WTC11 (cell line): ENCODE results near the gene AGPAT4. TPM values are rescaled to one million over a fixed set of nuclear protein-coding genes. Genes with fewer than 3 reads are reported as not detected.
"Not testable (repeated sequence)": the region's sequence is repeated elsewhere in the genome, so short reads cannot be mapped to it uniquely, and the experiment has no call there.

Source experiments
- ATAC-seq: fragments of 200-7000 bp; cut with Tn5 transposase; 2 replicates; pipeline ENCODE4 v1.10.0; 2021; ENCODE audit warnings: mild to moderate bottlenecking, moderate library complexity
- CTCF ChIA-PET: fragments of 300-600 bp; sonication (Branson Sonifier 250); formaldehyde crosslinking; loops from one replicate; lab custom pipeline; 2021; ENCODE audit warnings: antibody characterized with exemption; lab: Charles Lee
- POLR2A ChIA-PET: fragments of 350-600 bp; sonication (Branson Sonifier 250); formaldehyde crosslinking; loops from one replicate; lab custom pipeline; 2021; ENCODE audit warnings: antibody characterized with exemption; lab: Charles Lee
- DNase-seq: peaks from one replicate; pipeline ENCODE4 v3.0.0; 2021; ENCODE audit warnings: low spot score
- H3K27ac Mint-ChIP-seq: 2 replicates; pipeline ENCODE4 v1.8.0; 2021; ENCODE audit warnings: mixed read lengths
- H3K27me3 Mint-ChIP-seq: 2 replicates; pipeline ENCODE4 v1.8.0; 2021; ENCODE audit warnings: low read depth, mild to moderate bottlenecking, moderate library complexity, mixed read lengths
- H3K36me3 Mint-ChIP-seq: 2 replicates; pipeline ENCODE4 v1.8.0; 2021; ENCODE audit warnings: mixed read lengths
- H3K4me1 Mint-ChIP-seq: 2 replicates; pipeline ENCODE4 v1.8.0; 2022; ENCODE audit warnings: mixed read lengths
- H3K4me3 Mint-ChIP-seq: 2 replicates; pipeline ENCODE4 v1.8.0; 2021; ENCODE audit warnings: mild to moderate bottlenecking, moderate library complexity, mixed read lengths
- H3K9me3 Mint-ChIP-seq: 2 replicates; pipeline ENCODE4 v1.8.0; 2021; ENCODE audit warnings: mixed read lengths
- ATF1 ChIP-seq: sonication (generic); formaldehyde crosslinking; IDR thresholded peaks from 2 replicates; pipeline ENCODE4 v1.8.1; 2023; ENCODE audit warnings: mild to moderate bottlenecking, moderate library complexity, missing genetic modification reagents
- EMX1 ChIP-seq: fragments of 250-450 bp; sonication (Bioruptor Pico); IDR thresholded peaks from 2 replicates; pipeline ENCODE4 v1.8.0; 2021; ENCODE audit warnings: mild to moderate bottlenecking
- FOXJ3 ChIP-seq: sonication (generic); formaldehyde crosslinking; IDR thresholded peaks from 2 replicates; pipeline ENCODE4 v1.9.0; 2021; ENCODE audit warnings: missing genetic modification reagents, mild to moderate bottlenecking, borderline replicate concordance
- HMGA2 ChIP-seq: fragments of 250-450 bp; sonication (Bioruptor Pico); IDR thresholded peaks from 2 replicates; pipeline ENCODE4 v1.4.0; 2021; ENCODE audit warnings: mild to moderate bottlenecking, moderate library complexity
- NFE2L1 ChIP-seq: sonication (generic); formaldehyde crosslinking; IDR thresholded peaks from 2 replicates; pipeline ENCODE4 v1.8.1; 2023; ENCODE audit warnings: missing genetic modification reagents
- NFYB ChIP-seq: sonication (generic); formaldehyde crosslinking; conservative IDR thresholded peaks from 2 replicates; pipeline ENCODE4 v1.8.0; 2022; ENCODE audit warnings: low read depth, missing genetic modification reagents
- NR1H2 ChIP-seq: sonication (generic); formaldehyde crosslinking; IDR thresholded peaks from 2 replicates; pipeline ENCODE4 v1.9.0; 2021; ENCODE audit warnings: mild to moderate bottlenecking, moderate library complexity, missing genetic modification reagents
- NR3C1 ChIP-seq: sonication (generic); formaldehyde crosslinking; conservative IDR thresholded peaks from 2 replicates; pipeline ENCODE4 v1.8.1; 2023; ENCODE audit warnings: low read depth, mild to moderate bottlenecking, missing genetic modification reagents
- PRRX2 ChIP-seq: fragments of 250-450 bp; sonication (Bioruptor Pico); IDR thresholded peaks from 2 replicates; pipeline ENCODE4 v1.8.0; 2021; ENCODE audit warnings: mild to moderate bottlenecking
- RELA ChIP-seq: sonication (generic); formaldehyde crosslinking; IDR thresholded peaks from 2 replicates; pipeline ENCODE4 v1.8.1; 2022; ENCODE audit warnings: missing genetic modification reagents, mild to moderate bottlenecking, borderline replicate concordance
- TCF7 ChIP-seq: sonication (generic); formaldehyde crosslinking; IDR thresholded peaks from 2 replicates; pipeline ENCODE4 v1.8.0; 2022; ENCODE audit warnings: mild to moderate bottlenecking, low read depth, missing genetic modification reagents, moderate library complexity
- ZNF121 ChIP-seq: sonication (generic); formaldehyde crosslinking; IDR thresholded peaks from 2 replicates; pipeline ENCODE4 v1.8.0; 2023; ENCODE audit warnings: missing genetic modification reagents
- ZNF138 ChIP-seq: sonication (generic); formaldehyde crosslinking; conservative IDR thresholded peaks from 2 replicates; pipeline ENCODE4 v1.8.1; 2022; ENCODE audit warnings: mild to moderate bottlenecking, moderate library complexity, missing genetic modification reagents
- ZNF423 ChIP-seq: fragments of 250-450 bp; sonication (Bioruptor Pico); IDR thresholded peaks from 2 replicates; pipeline ENCODE4 v2.1.2; 2022; ENCODE audit warnings: mild to moderate bottlenecking, moderate library complexity
- total RNA-seq: library from RNA; stranded (reverse); gene quantifications from 3 replicates; pipeline ENCODE4 v1.2.3, GENCODE V29; 2021
- TF ChIP-seq, protein P1 (sequence below): sonication (generic); formaldehyde crosslinking; IDR thresholded peaks from 2 replicates; pipeline ENCODE4 v1.8.1; 2022; ENCODE audit warnings: low read depth, missing genetic modification reagents, borderline replicate concordance
- TF ChIP-seq, protein P2 (sequence below): sonication (generic); formaldehyde crosslinking; IDR thresholded peaks from 2 replicates; pipeline ENCODE4 v1.8.0; 2022; ENCODE audit warnings: mild to moderate bottlenecking, missing genetic modification reagents
- TF ChIP-seq, protein P3 (sequence below): sonication (generic); formaldehyde crosslinking; IDR thresholded peaks from 2 replicates; pipeline ENCODE4 v1.8.1; 2023; ENCODE audit warnings: mild to moderate bottlenecking, missing genetic modification reagents, borderline replicate concordance
- TF ChIP-seq, protein P4 (sequence below): sonication (generic); formaldehyde crosslinking; IDR thresholded peaks from 2 replicates; pipeline ENCODE4 v1.8.0; 2022; ENCODE audit warnings: mild to moderate bottlenecking, missing genetic modification reagents
- TF ChIP-seq, protein P5 (sequence below): sonication (generic); formaldehyde crosslinking; IDR thresholded peaks from 2 replicates; pipeline ENCODE4 v1.8.1; 2023; ENCODE audit warnings: mild to moderate bottlenecking, moderate library complexity, missing genetic modification reagents

Gene AGPAT4
- total RNA-seq, 1 experiment from 2014 or later = 19.7 TPM

DNA sequence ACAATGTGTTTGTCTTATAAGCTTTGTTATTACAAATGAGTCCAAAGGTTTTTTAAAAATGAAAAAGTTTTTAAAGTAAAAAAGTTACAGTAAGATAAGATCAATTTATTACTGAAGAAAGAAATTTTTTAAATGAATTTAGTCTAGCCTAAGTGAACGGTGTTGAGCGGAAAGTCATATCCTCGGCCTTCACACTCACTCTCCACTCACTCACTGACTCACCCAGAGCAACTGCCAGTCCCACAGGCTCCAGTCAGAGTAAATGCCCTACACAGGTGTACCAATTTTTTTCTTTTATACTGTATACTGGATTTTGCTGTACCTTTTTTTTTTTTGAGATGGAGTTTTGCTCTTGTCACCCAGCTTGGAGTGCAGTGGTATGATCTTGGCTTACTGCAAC lies 42.7 kb upstream of the AGPAT4 start (continued):
- TF ChIP-seq ZNF423 (CRISPR knock-in tag) (no peak), ATF1 (no peak), TCF7 (no peak), ZNF121 (CRISPR knock-in tag) (no peak), PRRX2 (CRISPR knock-in tag) (no peak)
- TF ChIP-seq, all 79 proteins: peak for 0

DNA sequence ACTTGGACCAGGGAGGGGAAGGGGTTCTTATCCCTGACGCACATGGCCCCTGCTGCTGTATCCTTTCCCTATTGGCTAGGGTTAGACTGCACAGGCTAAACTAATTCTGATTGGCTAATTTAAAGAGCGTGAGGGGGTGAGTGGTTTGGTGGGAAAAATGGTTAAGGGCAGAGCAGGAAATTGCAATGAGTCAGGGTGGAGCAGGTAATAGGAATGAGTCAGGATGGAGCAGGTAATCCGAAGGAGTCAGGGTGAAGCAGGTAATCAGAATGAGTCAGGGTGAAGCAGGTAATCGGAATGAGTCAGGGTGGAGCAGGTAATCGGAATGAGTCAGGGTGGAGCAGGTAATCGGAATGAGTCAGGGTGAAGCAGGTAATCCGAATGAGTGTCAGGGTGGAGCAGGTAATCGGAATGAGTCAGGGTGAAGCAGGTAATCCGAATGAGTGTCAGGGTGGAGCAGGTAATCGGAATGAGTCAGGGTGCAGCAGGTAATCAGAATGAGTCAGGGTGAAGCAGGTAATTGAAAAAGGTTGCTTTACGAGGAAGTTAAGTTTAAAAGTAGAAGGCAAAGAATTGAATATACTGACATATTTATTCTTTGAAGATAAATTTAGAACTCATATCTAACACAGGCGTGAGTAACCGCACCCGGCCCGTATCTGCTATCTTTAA lies 41.5 kb upstream of the AGPAT4 start:
- peaks cover 19% of the 10 kb centered on the region for H3K36me3 Mint-ChIP-seq
- H3K27me3 Mint-ChIP-seq = not testable (repeated sequence)

DNA sequence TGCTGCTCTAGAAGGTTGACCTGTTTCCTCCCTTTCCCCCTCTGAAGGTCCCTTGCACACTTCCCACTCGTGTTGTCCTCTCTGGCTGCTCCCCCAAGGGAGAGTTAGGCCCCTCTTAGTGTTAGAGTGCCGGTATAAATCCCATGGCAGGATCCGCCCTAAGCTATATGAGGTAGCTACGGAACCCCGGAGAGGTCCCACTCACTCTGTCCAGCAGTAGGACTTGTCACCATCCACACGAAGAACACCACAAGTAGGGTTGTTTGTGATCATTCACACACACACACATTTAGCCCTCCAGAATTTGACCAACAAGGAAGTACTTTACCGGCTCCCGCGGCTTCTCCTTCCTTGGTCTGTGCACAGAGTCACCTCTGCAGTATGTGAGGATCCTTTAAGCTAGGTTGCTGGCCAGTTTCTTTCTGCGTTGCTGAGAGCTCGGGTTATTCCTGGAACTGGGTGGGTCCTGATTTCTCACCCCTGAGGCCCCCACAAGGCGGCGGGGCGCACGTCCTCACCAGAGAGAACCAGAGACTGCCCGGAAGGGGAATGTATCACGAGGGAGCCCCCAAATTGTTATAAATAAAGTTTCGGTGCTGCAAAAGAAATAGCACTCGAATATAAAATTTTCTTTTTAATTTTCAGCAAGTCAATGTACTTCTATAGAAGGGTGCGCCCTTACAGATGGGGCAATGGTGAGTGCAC lies 40.8 kb upstream of the AGPAT4 start:
- POLR2A ChIA-PET, H3K4me3 Mint-ChIP-seq, ATAC-seq, DNase-seq, H3K27me3 Mint-ChIP-seq, H3K27ac Mint-ChIP-seq, CTCF ChIA-PET: not testable (repeated sequence)
- H3K9me3 Mint-ChIP-seq = peaks cover 43% of the 10 kb centered on the region
- H3K36me3 Mint-ChIP-seq = peaks cover 25% of the 10 kb centered on the region
- peaks cover 16% of the 10 kb centered on the region for H3K4me1 Mint-ChIP-seq

More for the DNA sequence above, 41.5 kb upstream of the AGPAT4 start:
- POLR2A ChIA-PET, DNase-seq, H3K4me3 Mint-ChIP-seq, H3K27ac Mint-ChIP-seq, CTCF ChIA-PET, ATAC-seq: not testable (repeated sequence)
- H3K4me1 Mint-ChIP-seq = peaks cover 16% of the 10 kb centered on the region
- peaks cover 36% of the 10 kb centered on the region for H3K9me3 Mint-ChIP-seq

DNA sequence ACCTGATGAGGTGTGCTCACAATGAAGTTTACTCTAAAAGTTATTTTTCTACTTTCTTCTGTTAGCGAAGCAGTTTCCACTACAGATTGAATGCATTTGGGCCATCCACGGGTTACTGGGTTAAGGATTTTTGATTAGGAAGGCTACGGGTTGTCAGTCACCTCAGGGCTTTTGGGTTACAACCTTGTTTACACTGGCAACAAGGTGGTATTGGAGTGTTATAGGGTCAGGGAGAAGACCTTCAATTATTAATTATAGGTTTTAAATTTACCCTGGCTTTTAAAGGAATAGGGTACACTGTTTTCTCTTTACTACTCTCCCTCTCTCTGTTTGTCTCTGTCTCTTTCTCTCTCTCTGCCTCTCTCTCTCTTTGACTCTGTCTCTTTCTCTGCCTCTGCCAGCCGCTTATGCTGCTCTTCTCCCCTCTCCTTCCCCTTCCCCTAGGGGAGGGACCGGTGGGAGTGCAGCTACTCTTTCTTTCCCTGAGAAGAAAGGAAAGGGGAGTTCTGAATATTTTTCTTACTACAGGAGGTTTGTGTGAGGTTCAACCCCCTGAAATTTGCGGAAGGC lies 40.2 kb upstream of the AGPAT4 start:
- Mint-ChIP-seq H3K27me3 (peaks cover 7% of the 10 kb centered on the region), H3K4me3 (no peak overlapping the region), H3K27ac (no peak overlapping the region), H3K4me1 (peaks cover 12% of the 10 kb centered on the region), H3K9me3 (peaks cover 44% of the 10 kb centered on the region), H3K36me3 (peaks cover 26% of the 10 kb centered on the region)
- POLR2A ChIA-PET = no interaction called here
- no peak for ATAC-seq
- CTCF ChIA-PET = no interaction called here
- DNase-seq = no peak
- TF ChIP-seq EMX1 = no peak
- TF ChIP-seq, protein P1, sequence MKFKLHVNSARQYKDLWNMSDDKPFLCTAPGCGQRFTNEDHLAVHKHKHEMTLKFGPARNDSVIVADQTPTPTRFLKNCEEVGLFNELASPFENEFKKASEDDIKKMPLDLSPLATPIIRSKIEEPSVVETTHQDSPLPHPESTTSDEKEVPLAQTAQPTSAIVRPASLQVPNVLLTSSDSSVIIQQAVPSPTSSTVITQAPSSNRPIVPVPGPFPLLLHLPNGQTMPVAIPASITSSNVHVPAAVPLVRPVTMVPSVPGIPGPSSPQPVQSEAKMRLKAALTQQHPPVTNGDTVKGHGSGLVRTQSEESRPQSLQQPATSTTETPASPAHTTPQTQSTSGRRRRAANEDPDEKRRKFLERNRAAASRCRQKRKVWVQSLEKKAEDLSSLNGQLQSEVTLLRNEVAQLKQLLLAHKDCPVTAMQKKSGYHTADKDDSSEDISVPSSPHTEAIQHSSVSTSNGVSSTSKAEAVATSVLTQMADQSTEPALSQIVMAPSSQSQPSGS (CRISPR knock-in tag) = no peak
- no peak for TF ChIP-seq NR1H2
- no peak for TF ChIP-seq NR3C1 (CRISPR knock-in tag)
- TF ChIP-seq, protein P2, sequence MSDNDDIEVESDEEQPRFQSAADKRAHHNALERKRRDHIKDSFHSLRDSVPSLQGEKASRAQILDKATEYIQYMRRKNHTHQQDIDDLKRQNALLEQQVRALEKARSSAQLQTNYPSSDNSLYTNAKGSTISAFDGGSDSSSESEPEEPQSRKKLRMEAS (CRISPR knock-in tag) = no peak
- no peak for TF ChIP-seq PRRX2 (CRISPR knock-in tag)
- TF ChIP-seq, protein P3, sequence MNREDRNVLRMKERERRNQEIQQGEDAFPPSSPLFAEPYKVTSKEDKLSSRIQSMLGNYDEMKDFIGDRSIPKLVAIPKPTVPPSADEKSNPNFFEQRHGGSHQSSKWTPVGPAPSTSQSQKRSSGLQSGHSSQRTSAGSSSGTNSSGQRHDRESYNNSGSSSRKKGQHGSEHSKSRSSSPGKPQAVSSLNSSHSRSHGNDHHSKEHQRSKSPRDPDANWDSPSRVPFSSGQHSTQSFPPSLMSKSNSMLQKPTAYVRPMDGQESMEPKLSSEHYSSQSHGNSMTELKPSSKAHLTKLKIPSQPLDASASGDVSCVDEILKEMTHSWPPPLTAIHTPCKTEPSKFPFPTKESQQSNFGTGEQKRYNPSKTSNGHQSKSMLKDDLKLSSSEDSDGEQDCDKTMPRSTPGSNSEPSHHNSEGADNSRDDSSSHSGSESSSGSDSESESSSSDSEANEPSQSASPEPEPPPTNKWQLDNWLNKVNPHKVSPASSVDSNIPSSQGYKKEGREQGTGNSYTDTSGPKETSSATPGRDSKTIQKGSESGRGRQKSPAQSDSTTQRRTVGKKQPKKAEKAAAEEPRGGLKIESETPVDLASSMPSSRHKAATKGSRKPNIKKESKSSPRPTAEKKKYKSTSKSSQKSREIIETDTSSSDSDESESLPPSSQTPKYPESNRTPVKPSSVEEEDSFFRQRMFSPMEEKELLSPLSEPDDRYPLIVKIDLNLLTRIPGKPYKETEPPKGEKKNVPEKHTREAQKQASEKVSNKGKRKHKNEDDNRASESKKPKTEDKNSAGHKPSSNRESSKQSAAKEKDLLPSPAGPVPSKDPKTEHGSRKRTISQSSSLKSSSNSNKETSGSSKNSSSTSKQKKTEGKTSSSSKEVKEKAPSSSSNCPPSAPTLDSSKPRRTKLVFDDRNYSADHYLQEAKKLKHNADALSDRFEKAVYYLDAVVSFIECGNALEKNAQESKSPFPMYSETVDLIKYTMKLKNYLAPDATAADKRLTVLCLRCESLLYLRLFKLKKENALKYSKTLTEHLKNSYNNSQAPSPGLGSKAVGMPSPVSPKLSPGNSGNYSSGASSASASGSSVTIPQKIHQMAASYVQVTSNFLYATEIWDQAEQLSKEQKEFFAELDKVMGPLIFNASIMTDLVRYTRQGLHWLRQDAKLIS (CRISPR knock-in tag) = no peak
- TF ChIP-seq RELA (CRISPR knock-in tag) = no peak
- no peak for TF ChIP-seq FOXJ3 (CRISPR knock-in tag)
- TF ChIP-seq HMGA2 = no peak
- TF ChIP-seq, protein P4, sequence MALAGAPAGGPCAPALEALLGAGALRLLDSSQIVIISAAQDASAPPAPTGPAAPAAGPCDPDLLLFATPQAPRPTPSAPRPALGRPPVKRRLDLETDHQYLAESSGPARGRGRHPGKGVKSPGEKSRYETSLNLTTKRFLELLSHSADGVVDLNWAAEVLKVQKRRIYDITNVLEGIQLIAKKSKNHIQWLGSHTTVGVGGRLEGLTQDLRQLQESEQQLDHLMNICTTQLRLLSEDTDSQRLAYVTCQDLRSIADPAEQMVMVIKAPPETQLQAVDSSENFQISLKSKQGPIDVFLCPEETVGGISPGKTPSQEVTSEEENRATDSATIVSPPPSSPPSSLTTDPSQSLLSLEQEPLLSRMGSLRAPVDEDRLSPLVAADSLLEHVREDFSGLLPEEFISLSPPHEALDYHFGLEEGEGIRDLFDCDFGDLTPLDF (CRISPR knock-in tag) = no peak
- no peak for TF ChIP-seq NFYB (CRISPR knock-in tag)
- TF ChIP-seq, protein P5, sequence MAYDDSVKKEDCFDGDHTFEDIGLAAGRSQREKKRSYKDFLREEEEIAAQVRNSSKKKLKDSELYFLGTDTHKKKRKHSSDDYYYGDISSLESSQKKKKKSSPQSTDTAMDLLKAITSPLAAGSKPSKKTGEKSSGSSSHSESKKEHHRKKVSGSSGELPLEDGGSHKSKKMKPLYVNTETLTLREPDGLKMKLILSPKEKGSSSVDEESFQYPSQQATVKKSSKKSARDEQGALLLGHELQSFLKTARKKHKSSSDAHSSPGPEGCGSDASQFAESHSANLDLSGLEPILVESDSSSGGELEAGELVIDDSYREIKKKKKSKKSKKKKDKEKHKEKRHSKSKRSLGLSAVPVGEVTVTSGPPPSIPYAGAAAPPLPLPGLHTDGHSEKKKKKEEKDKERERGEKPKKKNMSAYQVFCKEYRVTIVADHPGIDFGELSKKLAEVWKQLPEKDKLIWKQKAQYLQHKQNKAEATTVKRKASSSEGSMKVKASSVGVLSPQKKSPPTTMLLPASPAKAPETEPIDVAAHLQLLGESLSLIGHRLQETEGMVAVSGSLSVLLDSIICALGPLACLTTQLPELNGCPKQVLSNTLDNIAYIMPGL (CRISPR knock-in tag) = no peak
- no peak for TF ChIP-seq NFE2L1 (CRISPR knock-in tag)
- TF ChIP-seq ZNF138 (CRISPR knock-in tag) = no peak

DNA sequence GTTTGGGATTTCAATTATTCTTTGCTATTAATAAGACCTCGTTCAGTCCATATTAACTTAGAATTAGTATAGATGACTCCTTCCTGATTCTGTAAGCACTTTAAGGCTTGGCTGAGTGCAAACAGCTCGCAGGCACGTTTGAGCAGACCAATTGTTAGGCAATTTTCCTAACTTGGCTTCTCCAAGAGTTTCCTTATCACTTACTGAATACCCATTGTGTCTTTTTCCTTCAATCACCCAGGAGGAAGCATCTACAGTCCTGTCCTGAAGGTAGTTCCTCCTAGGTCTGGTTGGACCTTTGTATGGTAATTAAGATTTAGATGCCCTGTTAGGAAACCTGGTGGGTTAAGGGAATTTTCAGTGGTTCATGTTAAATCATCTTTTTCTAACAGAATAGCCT lies 39.6 kb upstream of the AGPAT4 start:
- CTCF ChIA-PET = not testable (repeated sequence)

More for the DNA sequence above, 39.6 kb upstream of the AGPAT4 start:
- POLR2A ChIA-PET, DNase-seq, H3K27me3 Mint-ChIP-seq, H3K4me3 Mint-ChIP-seq, ATAC-seq, H3K27ac Mint-ChIP-seq, H3K4me1 Mint-ChIP-seq: not testable (repeated sequence)
- Mint-ChIP-seq H3K36me3 (peaks cover 29% of the 10 kb centered on the region), H3K9me3 (peaks cover 44% of the 10 kb centered on the region)
